K562 (cell line): Measurements from ENCODE around the gene BSN. TPM values are rescaled to one million over a fixed set of nuclear protein-coding genes. Genes with fewer than 3 reads are reported as not detected.

Source experiments
- ATAC-seq: fragments of 200-7000 bp; cut with Tn5 transposase; 3 replicates; pipeline ENCODE4 v1.9.1; 2020; ENCODE audit warnings: moderate library complexity
- BruUV-seq: library from RNA; stranded (reverse); fragments of 400-500 nt; replicated peaks from 2 replicates; lab custom pipeline; 2021; lab: Mats Ljungman, UMichigan
- CTCF ChIA-PET: fragments of 300-600 bp; formaldehyde crosslinking; extraction: SDS; loops from one replicate; lab custom pipeline; 2021; ENCODE audit warnings: low intra/inter-chr PET ratio; lab: Yijun Ruan, JAX
- POLR2A ChIA-PET: fragments of 300-600, 350-650 bp; sonication (Branson Sonifier 250); formaldehyde crosslinking; extraction: SDS; loops from one replicate; lab custom pipeline; 2021; ENCODE audit warnings: antibody characterized with exemption, inconsistent platforms; lab: Yijun Ruan, JAX
- DNase-seq, 4 experiments: peaks; one replicate each; pipeline versions ENCODE4 v3.0.0 to v3.0.0-alpha.2; 2011 to 2018; ENCODE audit warnings: low spot score in 3 of 4, mixed read lengths in 3 of 4; ENCODE audit errors: extremely low read depth in 1 of 4
- FAIRE-seq: peaks from 2 replicates; lab custom pipeline; 2011; peaks lifted over from hg19 to GRCh38; lab: Jason Lieb, UNC
- H2AFZ ChIP-seq: 2 replicates; pipeline ENCODE4 v1.6.0; 2011; ENCODE audit warnings: low read depth, low read length, control low read depth, inconsistent platforms
- H3K27ac ChIP-seq: fragments of 200-600 bp; 3 replicates; pipeline ENCODE4 v1.8.0; 2011; ENCODE audit warnings: low read depth, mild to moderate bottlenecking, control low read depth, inconsistent platforms, low read length, moderate library complexity, mixed read lengths; ENCODE audit errors: extremely low read depth
- H3K27me3 ChIP-seq, 2 experiments: fragments of 300-600 bp in 1 of 2; 2 replicates in 1 of 2; 3 replicates in 1 of 2; pipeline versions ENCODE4 v1.6.0 to v1.8.0; 2011; ENCODE audit warnings: inconsistent platforms in 2 of 2, low read length in 2 of 2, mild to moderate bottlenecking in 1 of 2, mixed read lengths in 1 of 2, moderate library complexity in 1 of 2; ENCODE audit not compliant: control insufficient read depth in 2 of 2, insufficient read depth in 2 of 2
- H3K36me3 ChIP-seq: fragments of 300-600 bp; 3 replicates; pipeline ENCODE4 v1.8.0; 2011; ENCODE audit warnings: mild to moderate bottlenecking, low read length, inconsistent platforms; ENCODE audit not compliant: control insufficient read depth, insufficient read depth
- H3K4me1 ChIP-seq, 2 experiments: fragments of 200-600 bp in 1 of 2; replicated peaks in 1 of 2; 2 replicates in 1 of 2; 3 replicates in 1 of 2; pipeline versions ENCODE4 v1.5.1 to v1.8.0; 2011; ENCODE audit warnings: inconsistent platforms in 2 of 2, low read length in 2 of 2, mild to moderate bottlenecking in 1 of 2, mixed read lengths in 1 of 2, moderate library complexity in 1 of 2; ENCODE audit not compliant: control insufficient read depth in 2 of 2, insufficient read depth in 2 of 2
- H3K4me2 ChIP-seq: 2 replicates; pipeline ENCODE4 v1.6.1; 2011; ENCODE audit warnings: low read length, control low read depth, inconsistent platforms, mixed read lengths; ENCODE audit not compliant: insufficient read depth
- H3K4me3 ChIP-seq: fragments of 200-600 bp; sonication (generic), shearing (Covaris generic); 2 replicates; pipeline ENCODE4 v1.5.1; 2016; ENCODE audit warnings: control low read depth, inconsistent platforms
- H3K79me2 ChIP-seq: fragments of 200-600 bp; 3 replicates; pipeline ENCODE4 v1.8.0; 2011; ENCODE audit warnings: low read length, inconsistent platforms; ENCODE audit not compliant: control insufficient read depth, insufficient read depth
- H3K9ac ChIP-seq, 2 experiments: 2 replicates each; pipeline versions ENCODE4 v1.6.0 to v1.6.1; 2011; ENCODE audit warnings: low read depth in 2 of 2, low read length in 2 of 2, control low read depth in 1 of 2, inconsistent platforms in 1 of 2, mild to moderate bottlenecking in 1 of 2, mixed read lengths in 1 of 2; ENCODE audit not compliant: insufficient read depth in 1 of 2
- H3K9me1 ChIP-seq: one replicate; pipeline ENCODE4 v1.6.0; 2011; ENCODE audit warnings: inconsistent platforms, mild to moderate bottlenecking, low read length, moderate library complexity; ENCODE audit not compliant: control insufficient read depth, insufficient read depth
- H3K9me3 ChIP-seq: replicated peaks from 2 replicates; pipeline ENCODE4 v1.5.1; 2011; ENCODE audit warnings: low read depth, low read length, inconsistent platforms; ENCODE audit not compliant: control insufficient read depth, insufficient read depth
- H4K20me1 ChIP-seq: replicated peaks from 2 replicates; pipeline ENCODE4 v1.6.1; 2011; ENCODE audit warnings: low read length, inconsistent platforms, mixed read lengths; ENCODE audit not compliant: control insufficient read depth, insufficient read depth
- ATF1 ChIP-seq, 2 experiments: fragments of 450-650 bp in 1 of 2; IDR thresholded peaks; 2 replicates each; pipeline ENCODE4 v1.6.1; 2016; ENCODE audit warnings: missing compliant biosample characterization in 1 of 2, missing genetic modification characterization in 1 of 2
- CREM ChIP-seq: IDR thresholded peaks from 2 replicates; pipeline ENCODE4 v1.6.1; 2014; ENCODE audit warnings: antibody characterized with exemption, low read depth
- CSDE1 ChIP-seq, 2 experiments: fragments of 450-650 bp; IDR thresholded peaks; 2 replicates each; pipeline ENCODE4 v1.6.1; 2016; ENCODE audit warnings: mild to moderate bottlenecking in 1 of 2
- ELK1 ChIP-seq: sonication (generic); formaldehyde crosslinking; IDR thresholded peaks from 2 replicates; pipeline ENCODE4 v1.8.1; 2022; ENCODE audit warnings: missing genetic modification reagents
- ETS2 ChIP-seq: IDR thresholded peaks from 2 replicates; pipeline ENCODE4 v1.6.1; 2016; ENCODE audit warnings: borderline replicate concordance, missing genetic modification characterization, mild to moderate bottlenecking, moderate library complexity, missing compliant biosample characterization; ENCODE audit not compliant: poor library complexity, severe bottlenecking
- HLTF ChIP-seq: fragments of 450-650 bp; IDR thresholded peaks from 2 replicates; pipeline ENCODE4 v1.6.1; 2016
- HNRNPK ChIP-seq: fragments of 200-400 bp; formaldehyde crosslinking; IDR thresholded peaks from one replicate; pipeline ENCODE4 v1.6.1; 2018; ENCODE audit warnings: mild to moderate bottlenecking, low read depth, low read length; ENCODE audit not compliant: poor library complexity, severe bottlenecking
- LARP7 ChIP-seq: fragments of 450-650 bp; IDR thresholded peaks from 2 replicates; pipeline ENCODE4 v1.6.1; 2016
- NCOA6 ChIP-seq: fragments of 450-650 bp; IDR thresholded peaks from 2 replicates; pipeline ENCODE4 v1.6.1; 2017; ENCODE audit warnings: mild to moderate bottlenecking
- NRF1 ChIP-seq, 2 experiments: fragments of 450-650 bp; IDR thresholded peaks in 1 of 2; conservative IDR thresholded peaks in 1 of 2; 2 replicates each; pipeline ENCODE4 v1.6.1; 2014; ENCODE audit warnings: mild to moderate bottlenecking in 2 of 2
- WGBS: fragments of 100-300 bp; shearing (Covaris generic); methylation state at CpG from one replicate; pipeline ENCODE4 v1.1.6; 2016; ENCODE audit warnings: low coverage, mixed read lengths; ENCODE audit not compliant: insufficient coverage; ENCODE audit errors: missing lambda C conversion rate; 5-methylcytosine and 5-hydroxymethylcytosine counted together
- in situ Hi-C: fragments of 300-500 bp; cut with MboI; formaldehyde crosslinking; loops from 4 replicates; pipeline ENCODE4 v1.15.0; 2018; ENCODE audit warnings: inconsistent platforms, mixed read lengths
- intact Hi-C: fragments of 100-400 bp; cut with micrococcal nuclease; formaldehyde crosslinking; loops from 2 replicates; pipeline ENCODE4 v1.14.2; 2022
- polyA plus RNA-seq, 8 experiments: library from polyadenylated mRNA; depleted of rRNA in 4 of 8; stranded (reverse) in 5 of 8; unstranded in 3 of 8; fragments of >200 nt; fragmentation: Nextera tagmentation in 2 of 8; fragmentation: Illumina TruSeq in 1 of 8; extraction: Ambion mirVana in 2 of 8; extraction: Trizol in 1 of 8; gene quantifications; 2 replicates each; pipeline versions ENCODE4 v1.2.1 to v1.2.3, GENCODE V29; 2011 to 2014; ENCODE audit warnings: inconsistent platforms in 1 of 8, missing spikeins in 1 of 8
- total RNA-seq, 7 experiments: library from RNA; depleted of rRNA in 6 of 7; stranded (reverse); fragments of >200 nt in 6 of 7; fragmentation: Illumina TruSeq in 2 of 7; extraction: Trizol in 2 of 7; gene quantifications; 2 replicates each; pipeline versions ENCODE4 v1.2.1 to v1.2.3, GENCODE V29; 2011 to 2021; ENCODE audit warnings: low replicate concordance in 1 of 7

BSN gene
- total and polyA plus RNA-seq, 9 of the 15 experiments (the other 6 are each of a cell fraction or from before 2014, with no cell fraction given), result 0.03 to 1.5 (median 0.29) TPM

GRCh38 chr3:49641292-49641691, 87.0 kb downstream of the BSN start:
- intact Hi-C loops, result no loop called here

GRCh38 chr3:49641921-49642707, 87.8 kb downstream of the BSN start:
- ATAC-seq (no peak), DNase-seq (no peak), FAIRE-seq (no peak)
- no TSS peak for BruUV-seq
- in situ Hi-C loops, result no loop called here
- H3K9me1 ChIP-seq, result no peaks in the 10 kb centered on the region
- no peak overlapping the region for H2AFZ ChIP-seq
- peaks cover 13 to 18% of the 10 kb centered on the region in 2 experiments; a peak in 3 of 5 replicates for H3K4me1 ChIP-seq
- H3K36me3 ChIP-seq, result no peaks in the 10 kb centered on the region
- H3K79me2 ChIP-seq, result no peaks in the 10 kb centered on the region
- intact Hi-C loops, result no loop called here
- TF ChIP-seq HNRNPK (no peak), NCOA6 (no peak), HLTF (no peak), ATF1 (CRISPR knock-in tag; IDR thresholded peaks at IDR 0.05) (no peak), ATF1 (tag; IDR thresholded peaks at IDR 0.05) (no peak), CSDE1 (IDR thresholded peaks at IDR 0.05) (no peak), NRF1 (conservative IDR thresholded peaks at IDR 0.05 in 1 of 2, IDR thresholded peaks at IDR 0.05 in 1 of 2) (no peak), ELK1 (CRISPR knock-in tag) (no peak), CREM (no peak), LARP7 (no peak)
- ChIA-PET CTCF (no interaction called here), POLR2A (no interaction called here)
- H3K4me2 ChIP-seq, result no peak overlapping the region
- H3K4me3 ChIP-seq, result no peak overlapping the region
- H4K20me1 ChIP-seq, result no peaks in the 10 kb centered on the region
- WGBS, result 76% methylated on average over 13 of the region's 14 CpGs
- no peak overlapping the region for H3K27ac ChIP-seq
- H3K27me3 ChIP-seq, result no peaks in the 10 kb centered on the region
- no peaks in the 10 kb centered on the region for H3K9me3 ChIP-seq
- no peak overlapping the region for H3K9ac ChIP-seq

More at GRCh38 chr3:49641292-49641691, 87.0 kb downstream of the BSN start:
- FAIRE-seq (no peak), ATAC-seq (no peak), DNase-seq (no peak)
- Histone ChIP-seq H3K4me2 (no peak overlapping the region), H4K20me1 (no peaks in the 10 kb centered on the region), H3K9me3 (no peaks in the 10 kb centered on the region), H2AFZ (no peak overlapping the region), H3K9ac (no peak overlapping the region), H3K79me2 (no peaks in the 10 kb centered on the region), H3K4me3 (no peak overlapping the region), H3K36me3 (no peaks in the 10 kb centered on the region), H3K27me3 (no peaks in the 10 kb centered on the region), H3K9me1 (no peaks in the 10 kb centered on the region), H3K4me1 (peaks cover 13 to 22% of the 10 kb centered on the region in 2 experiments; a peak in 3 of 5 replicates), H3K27ac (no peak overlapping the region)
- TF ChIP-seq ETS2 (tag), result no peak
- CTCF ChIA-PET, result no interaction called here
- POLR2A ChIA-PET, result no interaction called here
- 40% methylated on average over 7 of the region's 7 CpGs for WGBS
- in situ Hi-C loops, result no loop called here
- BruUV-seq, result no TSS peak
